GM23248 (cell line): ENCODE data around the gene CFP. TPM values are rescaled to one million over a fixed set of nuclear protein-coding genes. Genes with fewer than 3 reads are reported as not detected.

Source experiments
- DNase-seq: peaks from one replicate; pipeline ENCODE4 v3.0.0-alpha.2; 2015
- H2AFZ ChIP-seq: fragments of 200-600 bp; sonication (generic); 2 replicates; pipeline ENCODE4 v1.6.1; 2016; ENCODE audit warnings: antibody characterized with exemption
- H3F3A ChIP-seq: fragments of 200-600 bp; sonication (generic); 2 replicates; pipeline ENCODE4 v1.6.1; 2016; ENCODE audit warnings: mild to moderate bottlenecking, antibody characterized with exemption, mixed run types; ENCODE audit not compliant: insufficient read depth
- H3K27ac ChIP-seq: fragments of 200-600 bp; sonication (generic); 2 replicates; pipeline ENCODE4 v1.5.1; 2016; ENCODE audit warnings: mild to moderate bottlenecking
- H3K27me3 ChIP-seq: fragments of 200-600 bp; sonication (generic); replicated peaks from 2 replicates; pipeline ENCODE4 v1.6.1; 2016; ENCODE audit warnings: mild to moderate bottlenecking; ENCODE audit not compliant: insufficient read depth
- H3K36me3 ChIP-seq: fragments of 200-600 bp; sonication (generic); 2 replicates; pipeline ENCODE4 v1.6.1; 2016; ENCODE audit warnings: low read depth, mild to moderate bottlenecking
- H3K4me1 ChIP-seq: fragments of 200-600 bp; sonication (generic); 2 replicates; pipeline ENCODE4 v1.6.1; 2016; ENCODE audit warnings: mild to moderate bottlenecking; ENCODE audit not compliant: insufficient read depth
- H3K4me2 ChIP-seq: fragments of 200-600 bp; sonication (generic); one replicate; pipeline ENCODE4 v1.6.1; 2016; ENCODE audit warnings: mild to moderate bottlenecking; ENCODE audit not compliant: unreplicated experiment
- H3K4me3 ChIP-seq: fragments of 200-600 bp; sonication (generic); 2 replicates; pipeline ENCODE4 v1.5.1; 2016; ENCODE audit warnings: mild to moderate bottlenecking
- H3K79me2 ChIP-seq: fragments of 200-600 bp; sonication (generic); 2 replicates; pipeline ENCODE4 v1.6.1; 2016; ENCODE audit warnings: mild to moderate bottlenecking; ENCODE audit not compliant: insufficient read depth
- H3K9ac ChIP-seq: fragments of 200-600 bp; sonication (generic); 2 replicates; pipeline ENCODE4 v1.6.1; 2016; ENCODE audit warnings: mild to moderate bottlenecking
- H3K9me2 ChIP-seq: fragments of 200-600 bp; sonication (generic); 2 replicates; pipeline ENCODE4 v1.6.1; 2016; ENCODE audit warnings: mixed run types, mild to moderate bottlenecking, moderate library complexity; ENCODE audit not compliant: insufficient read depth
- H3K9me3 ChIP-seq: fragments of 200-600 bp; sonication (generic); one replicate; pipeline ENCODE4 v1.6.1; 2017; ENCODE audit warnings: low read depth
- H4K20me1 ChIP-seq: fragments of 200-600 bp; sonication (generic); 2 replicates; pipeline ENCODE4 v1.6.0; 2016; ENCODE audit not compliant: insufficient read depth
- EZH2 ChIP-seq: fragments of 200-600 bp; sonication (generic); IDR thresholded peaks from 2 replicates; pipeline ENCODE4 v1.6.1; 2018; ENCODE audit warnings: antibody characterized with exemption, mild to moderate bottlenecking; ENCODE audit not compliant: insufficient read depth, poor library complexity, severe bottlenecking
- EZH2phosphoT487 ChIP-seq: fragments of 200-600 bp; sonication (generic); IDR thresholded peaks from 2 replicates; pipeline ENCODE4 v1.6.1; 2018; ENCODE audit warnings: antibody characterized with exemption, moderate library complexity, mild to moderate bottlenecking, low read depth; ENCODE audit not compliant: insufficient read depth
- WGBS, 2 experiments: methylation state at CpG; one replicate each; pipeline ENCODE4 v1.1.6; 2015 to 2017; ENCODE audit warnings: low lambda C conversion rate in 2 of 2, low coverage in 1 of 2; ENCODE audit errors: missing lambda C conversion rate in 2 of 2; 5-methylcytosine and 5-hydroxymethylcytosine counted together
- in situ Hi-C: fragments of 300-500 bp; cut with MboI; formaldehyde crosslinking; loops from 2 replicates; pipeline ENCODE4 v1.15.0; 2020
- polyA plus RNA-seq: library from polyadenylated mRNA; unstranded; fragments of >200 nt; fragmentation: Nextera tagmentation; extraction: Ambion mirVana; gene quantifications from 2 replicates; pipeline ENCODE4 v1.2.1, GENCODE V29; 2016
- total RNA-seq: library from RNA; depleted of rRNA; stranded (reverse); fragments of >200 nt; shearing (Covaris generic); gene quantifications from 2 replicates; pipeline ENCODE4 v1.2.3, GENCODE V29; 2014

The CFP gene
- total and polyA plus RNA-seq, 2 experiments from 2014 or later = not detected

GRCh38 chrX:47578692-47579091 is 51.0 kb downstream of the CFP start:
- Histone ChIP-seq H2AFZ (no peak overlapping the region), H3K4me1 (0 out of 2 replicates have a peak, but pooled peaks cover 7% of the 10 kb centered on the region), H3K79me2 (peaks cover 15% of the 10 kb centered on the region), H3K36me3 (no peaks in the 10 kb centered on the region; the same call in 1 of the 2 replicates), H3K9me3 (no peaks in the 10 kb centered on the region), H3K4me3 (no peak overlapping the region), H3F3A (peaks cover 7% of the 10 kb centered on the region; the same call in 1 of the 2 replicates), H4K20me1 (no peaks in the 10 kb centered on the region), H3K27me3 (no peaks in the 10 kb centered on the region), H3K9me2 (no peaks in the 10 kb centered on the region), H3K9ac (no peak overlapping the region), H3K4me2 (no peak overlapping the region), H3K27ac (no peak overlapping the region)
- in situ Hi-C loops = no loop called here
- no peak for TF ChIP-seq EZH2phosphoT487
- no peak for TF ChIP-seq EZH2
- WGBS, 2 experiments = 33 to 34% methylated on average over 6 to 16 of the region's 16 CpGs
- no peak for DNase-seq

GRCh38 chrX:47577901-47578300 is 51.8 kb downstream of the CFP start:
- no peak overlapping the region for H3K4me3 ChIP-seq
- peaks cover 11% of the 10 kb centered on the region; the same call in 1 of the 2 replicates for H3K4me1 ChIP-seq
- H3K9me3 ChIP-seq = no peaks in the 10 kb centered on the region
- WGBS, 2 experiments = 0 to 19% methylated on average over 2 of the region's 3 CpGs
- no peak overlapping the region for H3K4me2 ChIP-seq
- H2AFZ ChIP-seq = no peak overlapping the region
- H3K27ac ChIP-seq = no peak overlapping the region
- H3K36me3 ChIP-seq = no peaks in the 10 kb centered on the region
- TF ChIP-seq EZH2 = no peak
- TF ChIP-seq EZH2phosphoT487 = no peak
- no peak for DNase-seq
- no peak overlapping the region for H3K9ac ChIP-seq
- peaks cover 4% of the 10 kb centered on the region; the same call in 1 of the 2 replicates for H3F3A ChIP-seq
- in situ Hi-C loops = no loop called here
- H4K20me1 ChIP-seq = no peaks in the 10 kb centered on the region
- no peaks in the 10 kb centered on the region for H3K27me3 ChIP-seq
- peaks cover 7% of the 10 kb centered on the region for H3K79me2 ChIP-seq
- H3K9me2 ChIP-seq = no peaks in the 10 kb centered on the region

- no peaks in the 10 kb centered on the region for H3K9me3 ChIP-seq
- in situ Hi-C loops = no loop called here
- peaks cover 2% of the 10 kb centered on the region for H3K79me2 ChIP-seq
- H3K27me3 ChIP-seq = no peaks in the 10 kb centered on the region
- no peak overlapping the region for H2AFZ ChIP-seq
- DNase-seq = no peak
- no peak overlapping the region for H3K27ac ChIP-seq
- no peak overlapping the region for H3K4me3 ChIP-seq
- no peaks in the 10 kb centered on the region for H4K20me1 ChIP-seq
- peaks cover 12% of the 10 kb centered on the region; the same call in 1 of the 2 replicates for H3K4me1 ChIP-seq
- no peak overlapping the region for H3K4me2 ChIP-seq
- H3K9me2 ChIP-seq = no peaks in the 10 kb centered on the region
- WGBS, 2 experiments = 5 to 11% methylated on average over 9 of the region's 9 CpGs
- peaks cover 4% of the 10 kb centered on the region; the same call in 1 of the 2 replicates for H3F3A ChIP-seq
- H3K36me3 ChIP-seq = no peaks in the 10 kb centered on the region
- H3K9ac ChIP-seq = no peak overlapping the region
- TF ChIP-seq EZH2 = no peak
- TF ChIP-seq EZH2phosphoT487 = no peak
These were observed 52.3 kb downstream of the CFP start for GRCh38 chrX:47577424-47577823.

- Histone ChIP-seq H3K79me2 (no peaks in the 10 kb centered on the region), H3F3A (peaks cover 4% of the 10 kb centered on the region; the same call in 1 of the 2 replicates), H3K9me2 (no peaks in the 10 kb centered on the region), H4K20me1 (no peaks in the 10 kb centered on the region), H3K4me2 (no peak overlapping the region), H3K4me3 (no peak overlapping the region), H3K9ac (no peak overlapping the region), H3K36me3 (no peaks in the 10 kb centered on the region), H2AFZ (no peak overlapping the region), H3K27ac (no peak overlapping the region), H3K27me3 (no peaks in the 10 kb centered on the region), H3K9me3 (no peaks in the 10 kb centered on the region), H3K4me1 (peaks cover 7% of the 10 kb centered on the region; the same call in 1 of the 2 replicates)
- DNase-seq = no peak
- 93 to 94% methylated on average over 11 to 17 of the region's 20 CpGs for WGBS, 2 experiments
- in situ Hi-C loops = no loop called here
- TF ChIP-seq EZH2 = no peak
- TF ChIP-seq EZH2phosphoT487 = no peak
These were observed 53.5 kb downstream of the CFP start for GRCh38 chrX:47576021-47576898.
